ENCODE measurements around the gene OXCT2.
A peak's percentile ranks its signal among the peaks of the same experiment; 100 is the strongest.
"Not testable (repeated sequence)": the region's sequence is repeated elsewhere in the genome, so short reads cannot be mapped to it uniquely, and the experiment has no call there.

OXCT2 gene

DNA sequence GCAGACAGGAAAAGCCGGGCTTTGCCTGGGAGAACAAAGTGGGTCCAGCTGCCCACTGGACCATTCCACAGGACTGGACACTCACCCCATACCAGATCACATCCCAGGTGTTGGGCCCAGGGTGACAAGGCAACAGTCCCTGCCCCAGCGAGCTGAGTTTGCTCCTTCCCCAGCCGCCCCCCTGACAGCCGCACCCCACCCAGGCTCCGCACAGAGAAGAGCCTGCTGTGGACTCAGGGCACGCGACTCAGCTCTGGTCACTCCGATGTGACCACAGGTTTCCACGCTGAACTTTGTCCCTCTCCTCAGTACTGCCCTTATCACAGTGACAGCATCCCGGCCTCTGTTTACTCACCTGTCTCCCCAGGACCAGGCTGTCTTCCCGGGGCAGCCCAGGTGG is 16.3 kb upstream of the OXCT2 start:
- no peak for DNase-seq

DNA sequence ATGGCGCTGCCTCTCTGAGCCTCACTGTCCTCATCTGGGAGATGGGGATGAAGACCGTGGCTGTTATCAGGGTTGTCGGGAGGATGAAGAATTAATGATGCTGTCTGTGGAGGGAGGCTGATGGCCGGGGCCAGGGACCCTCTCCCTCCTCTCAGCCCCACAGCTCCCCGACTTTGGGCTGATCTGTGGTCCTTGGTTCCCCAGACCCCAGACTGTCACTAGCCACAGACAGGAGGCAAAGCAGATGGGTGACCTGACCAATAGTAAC is 15.9 kb upstream of the OXCT2 start:
- DNase-seq, result not testable (repeated sequence)

DNA sequence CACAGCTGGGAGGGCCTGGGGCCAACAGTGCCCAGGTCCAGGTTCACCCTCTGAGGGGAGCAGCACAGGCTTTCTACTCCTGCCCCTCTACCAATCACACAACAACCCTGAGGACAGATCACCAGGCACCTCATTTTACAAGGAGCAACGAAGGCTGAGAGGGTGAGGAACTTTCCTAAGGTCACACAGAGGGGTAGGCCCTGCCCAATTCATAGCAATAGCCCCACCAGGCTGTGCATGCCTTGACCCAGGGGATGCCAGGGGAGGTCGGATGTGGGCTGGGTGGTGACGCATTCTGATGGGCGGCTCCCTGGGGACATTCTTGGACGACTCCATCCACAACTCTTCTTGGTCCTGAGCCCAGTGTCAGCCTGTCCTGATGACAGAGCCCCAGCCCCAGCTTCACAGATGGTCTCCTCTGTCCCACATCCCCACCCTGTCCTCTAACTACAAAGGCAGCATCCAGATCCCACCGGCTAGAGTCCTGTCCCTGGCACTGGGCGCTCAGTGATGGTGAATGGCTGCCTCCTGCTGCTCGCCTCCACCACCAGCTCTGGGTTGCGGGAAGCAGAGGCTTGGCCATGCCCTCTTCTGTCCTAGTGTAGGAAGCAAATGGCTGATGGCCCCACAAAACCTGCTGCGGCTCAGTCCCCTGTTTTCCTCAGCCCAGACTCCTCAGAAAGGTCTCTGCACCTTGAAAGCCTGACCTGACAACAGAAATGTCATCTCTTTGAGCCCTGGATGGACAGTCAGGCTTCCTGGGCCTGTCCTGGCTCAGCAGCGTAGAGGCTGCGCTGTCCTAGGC is 15.4 kb upstream of the OXCT2 start:
- DNase-seq, result peak in 2 of 14 donors; percentile 22 to 40

DNA sequence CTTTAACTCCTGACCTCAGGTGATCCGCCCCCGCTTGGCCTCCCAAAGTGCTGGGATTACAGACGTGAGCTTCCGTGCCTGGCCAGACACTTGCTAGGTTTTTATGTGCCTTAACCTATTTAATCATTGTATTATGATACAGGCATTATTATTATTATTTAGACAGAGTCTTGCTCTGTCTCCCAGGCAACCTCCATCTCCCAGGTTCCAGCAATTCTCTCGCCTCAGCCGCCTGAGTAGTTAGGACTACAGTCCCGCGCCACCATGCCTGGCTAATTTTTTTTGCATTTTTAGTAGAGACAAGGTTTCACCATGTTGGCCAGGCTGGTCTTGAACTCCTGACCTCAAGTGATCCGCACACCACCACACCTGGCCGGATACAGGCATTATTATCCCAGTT is 11.5 kb upstream of the OXCT2 start:
- DNase-seq, result not testable (repeated sequence)

DNA sequence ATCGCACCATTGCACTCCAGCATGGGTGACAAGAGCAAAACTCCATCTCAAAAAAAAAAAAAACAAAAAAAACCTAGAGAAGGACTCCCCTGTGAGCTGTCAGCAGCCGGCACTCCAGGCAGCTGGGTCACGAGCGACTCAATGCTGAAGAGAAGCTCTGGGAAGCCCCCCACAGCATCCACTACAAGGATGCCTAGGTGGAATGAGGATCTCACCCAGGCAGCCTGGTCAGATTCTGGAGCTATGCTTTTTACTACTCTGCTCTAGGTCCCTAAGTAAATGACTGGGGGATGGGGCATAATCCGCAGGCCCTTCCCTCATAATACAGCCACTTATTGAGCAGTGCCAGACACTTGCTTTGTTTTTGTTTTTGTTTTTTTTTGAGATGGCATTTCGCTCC is 11.0 kb upstream of the OXCT2 start:
- no peak for DNase-seq

DNA sequence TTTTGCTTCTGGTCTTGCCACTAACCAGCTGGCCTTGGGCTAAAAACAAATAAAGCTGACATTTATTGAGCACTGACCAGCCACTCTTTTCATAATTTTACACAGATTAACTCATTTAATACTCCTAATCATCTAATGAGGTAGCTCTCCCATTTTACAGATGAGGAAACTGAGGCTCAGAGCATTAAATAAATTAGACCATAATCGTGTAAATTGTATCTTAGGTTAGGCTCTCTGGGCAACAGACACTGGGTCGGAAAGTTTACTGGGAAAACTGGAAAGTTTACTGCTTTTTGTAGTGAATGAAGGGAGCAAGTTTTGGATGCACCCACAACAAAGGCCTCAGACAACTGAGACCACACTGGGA is 10.2 kb upstream of the OXCT2 start:
- no peak for DNase-seq

DNA sequence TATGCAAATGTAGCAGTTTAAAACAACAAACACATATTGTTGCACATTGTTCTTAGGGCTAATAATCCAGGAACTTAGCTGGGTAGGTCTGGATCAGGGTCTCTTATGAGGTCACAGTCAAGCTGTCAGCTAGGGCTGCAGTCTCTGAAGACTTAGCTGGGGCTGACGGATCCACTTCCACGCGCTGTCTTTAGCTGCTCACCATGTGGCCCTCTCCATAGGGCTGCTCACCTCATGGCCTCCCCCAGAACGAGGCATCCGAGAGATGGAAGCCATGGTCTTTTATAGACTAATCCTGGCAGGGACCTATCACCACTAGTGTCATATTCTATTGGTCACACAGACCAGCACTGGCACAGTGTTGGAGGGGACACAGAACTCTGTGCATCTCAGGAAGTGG is 8.7 kb upstream of the OXCT2 start:
- no peak for DNase-seq

DNA sequence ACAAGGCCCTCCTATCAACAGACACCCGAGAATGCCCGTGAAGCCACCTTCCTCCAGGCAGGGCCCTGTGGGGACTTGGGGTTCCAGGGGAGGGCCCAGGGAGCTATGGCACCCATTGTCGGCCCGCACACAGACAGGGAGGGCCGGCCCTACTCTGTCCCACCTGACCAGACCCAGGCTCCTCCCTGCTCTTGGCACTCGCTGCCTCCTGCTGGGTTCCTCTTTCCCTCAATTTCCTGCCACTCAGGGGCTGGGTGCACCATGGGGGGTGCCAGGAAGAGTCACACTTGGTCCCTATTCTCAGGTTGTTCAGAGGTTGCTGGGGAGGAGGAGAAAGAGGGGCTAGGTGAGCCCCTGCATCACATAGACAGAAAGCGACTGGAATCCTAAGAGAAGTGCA is 8.0 kb upstream of the OXCT2 start:
- no peak for DNase-seq

DNA sequence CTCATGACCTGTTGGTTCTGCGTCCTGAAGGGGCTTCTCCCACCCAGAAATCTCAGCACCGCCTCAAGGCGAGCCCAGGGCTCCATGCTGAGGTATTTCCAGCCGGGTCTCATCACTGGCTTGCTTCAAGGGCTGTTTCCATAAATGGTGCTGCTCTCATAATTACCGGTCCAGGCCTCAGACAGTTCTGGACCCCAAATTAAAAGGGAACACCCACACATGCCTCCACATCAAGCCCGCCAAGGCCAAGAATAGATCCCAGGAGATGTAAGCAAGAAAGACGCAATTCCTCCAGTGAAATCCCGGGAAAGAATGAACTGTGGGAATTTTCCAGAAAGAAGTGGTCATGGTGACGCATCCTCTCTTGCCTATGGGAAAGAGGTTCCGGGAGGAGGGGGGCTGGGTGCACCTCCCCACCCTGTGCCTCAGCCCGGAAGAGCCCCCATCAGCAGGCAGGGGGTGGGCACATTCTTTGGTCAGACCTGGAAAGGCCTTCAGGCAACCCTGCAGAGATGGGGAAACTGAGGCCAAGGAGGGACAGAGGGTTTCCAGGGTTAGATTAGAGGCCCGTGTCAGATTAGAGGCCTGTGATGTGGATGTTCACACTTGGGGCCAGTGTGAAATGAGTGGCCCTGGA is 7.4 kb upstream of the OXCT2 start:
- DNase-seq, result not testable (repeated sequence)

DNA sequence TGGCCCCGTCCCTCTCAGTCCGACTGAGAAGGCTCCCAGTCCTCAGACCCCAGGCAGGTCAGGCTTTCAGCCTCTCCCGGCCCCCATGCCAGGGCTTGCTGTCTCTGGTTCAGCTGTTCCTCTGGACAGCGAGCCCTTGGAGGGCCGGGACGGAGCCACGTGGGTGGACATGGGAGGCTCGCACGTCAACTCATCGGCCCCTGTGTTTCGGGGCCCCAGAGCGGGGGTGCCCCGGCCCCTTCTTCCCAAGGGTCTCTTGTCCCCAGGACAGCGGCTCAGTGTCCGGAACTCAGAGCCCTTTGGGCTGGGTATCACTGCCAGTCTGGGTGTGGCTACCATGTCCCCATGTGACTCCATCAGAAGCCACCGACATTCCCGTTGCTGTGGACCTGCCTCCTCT is 6.7 kb upstream of the OXCT2 start:
- DNase-seq, result not testable (repeated sequence)

DNA sequence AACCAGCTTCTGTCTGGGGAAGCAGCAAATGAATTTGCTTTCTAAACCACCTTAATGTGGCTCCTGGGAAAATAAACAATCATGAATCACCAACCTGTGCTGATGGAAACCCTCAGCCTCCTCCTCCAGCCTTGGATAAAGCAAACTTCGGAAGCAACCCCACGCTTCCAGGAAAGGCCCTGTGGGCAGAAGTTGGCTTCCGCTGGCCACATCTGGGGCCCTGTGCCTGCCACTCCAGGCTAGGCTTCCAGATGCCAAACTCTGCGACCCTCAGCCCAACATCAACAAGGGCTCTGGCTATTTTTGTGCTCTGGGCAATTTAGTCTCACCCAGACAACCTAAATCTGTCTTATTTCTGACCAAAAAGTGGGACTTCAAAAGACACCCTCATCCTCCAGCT is 6.2 kb upstream of the OXCT2 start:
- no peak for DNase-seq

DNA sequence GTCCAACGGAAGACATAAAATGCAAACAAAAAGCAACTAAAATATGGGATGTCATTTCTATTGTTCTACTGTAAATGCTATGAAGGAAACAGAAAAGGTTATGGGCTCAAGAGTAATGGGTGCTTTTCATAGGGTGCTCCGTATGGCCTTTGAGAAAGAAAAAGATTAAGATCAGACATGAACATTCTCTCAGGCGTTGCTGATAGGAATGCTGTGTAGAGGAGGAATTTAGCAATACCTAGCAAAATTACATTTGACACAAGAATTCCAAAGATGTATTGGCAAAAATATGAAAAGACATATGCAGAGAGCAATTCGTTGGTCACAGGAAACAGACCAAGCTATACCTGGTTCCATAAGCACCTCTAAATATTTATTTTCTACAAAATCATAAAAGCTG is 5.7 kb upstream of the OXCT2 start:
- no peak for DNase-seq

DNA sequence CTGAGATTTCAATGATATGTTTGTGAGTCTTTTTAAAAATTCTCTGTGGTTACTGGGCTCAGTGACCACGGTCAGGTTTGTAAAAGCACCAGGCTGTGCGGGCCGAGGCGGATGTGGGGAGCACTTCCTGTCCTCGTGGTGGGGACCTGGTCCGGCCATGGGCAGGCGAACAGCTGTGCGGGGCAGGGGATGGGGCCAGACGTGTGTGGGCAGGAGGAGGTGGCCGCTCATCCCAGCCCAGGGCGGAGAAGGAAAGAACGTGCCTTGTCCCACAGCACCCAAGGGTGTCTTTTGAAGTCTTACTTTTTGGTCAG is 5.2 kb upstream of the OXCT2 start:
- DNase-seq, result no peak

DNA sequence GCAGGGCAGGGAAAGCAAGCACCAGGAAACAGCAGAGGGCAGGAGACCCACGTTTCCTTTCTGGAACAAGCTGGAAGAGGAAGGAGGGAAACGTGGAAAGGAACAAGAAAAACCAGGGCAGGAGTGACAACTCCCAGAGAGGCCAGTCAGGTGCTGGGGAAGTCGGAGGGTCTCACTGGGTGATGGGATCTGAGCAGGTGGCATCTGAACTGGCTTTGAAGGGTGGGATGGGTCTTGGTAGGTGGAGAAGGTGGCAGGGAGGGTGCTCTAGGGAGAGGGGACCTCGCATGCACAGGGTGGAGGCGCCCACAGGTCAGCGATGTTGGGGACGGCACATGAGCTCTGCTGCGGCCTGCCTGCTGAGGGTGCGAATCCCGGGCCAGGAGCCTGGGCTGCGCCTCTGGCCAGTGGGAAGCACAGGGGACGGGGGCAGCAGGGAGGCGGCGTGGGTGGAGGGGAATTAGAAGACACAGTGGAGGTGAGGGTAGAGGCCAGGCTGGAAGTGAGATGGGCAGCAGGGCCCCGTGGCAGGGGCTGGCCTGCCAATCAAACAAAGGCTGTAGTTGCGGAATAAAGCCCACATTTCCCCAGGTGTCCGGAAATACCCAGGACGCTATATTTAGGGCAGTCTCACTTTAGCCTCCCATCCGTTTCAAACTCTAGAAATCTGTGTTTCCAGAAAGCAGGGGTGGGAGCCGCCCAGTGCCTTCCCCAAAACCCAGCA is 4.7 kb upstream of the OXCT2 start:
- not testable (repeated sequence) for DNase-seq

DNA sequence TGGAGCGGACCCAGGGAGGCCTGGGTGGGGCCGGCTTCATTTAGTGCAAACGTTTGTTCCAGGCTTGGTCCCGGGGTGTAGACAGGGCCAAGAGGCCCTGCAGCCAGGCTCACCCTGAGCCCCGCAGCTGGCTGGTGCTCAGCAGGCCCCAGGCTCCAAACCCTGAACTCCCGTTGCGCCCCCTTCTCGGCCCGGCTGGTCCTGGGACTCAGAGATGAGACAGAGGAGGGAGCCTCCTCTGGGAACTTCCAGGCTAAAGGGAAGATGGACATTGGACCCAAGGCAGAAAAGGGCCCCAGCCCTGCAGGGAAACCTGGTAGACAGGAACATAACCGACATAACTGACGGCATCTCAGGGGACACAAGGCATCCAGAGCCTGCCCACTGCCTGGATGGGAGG is 4.0 kb upstream of the OXCT2 start:
- DNase-seq, result not testable (repeated sequence)

DNA sequence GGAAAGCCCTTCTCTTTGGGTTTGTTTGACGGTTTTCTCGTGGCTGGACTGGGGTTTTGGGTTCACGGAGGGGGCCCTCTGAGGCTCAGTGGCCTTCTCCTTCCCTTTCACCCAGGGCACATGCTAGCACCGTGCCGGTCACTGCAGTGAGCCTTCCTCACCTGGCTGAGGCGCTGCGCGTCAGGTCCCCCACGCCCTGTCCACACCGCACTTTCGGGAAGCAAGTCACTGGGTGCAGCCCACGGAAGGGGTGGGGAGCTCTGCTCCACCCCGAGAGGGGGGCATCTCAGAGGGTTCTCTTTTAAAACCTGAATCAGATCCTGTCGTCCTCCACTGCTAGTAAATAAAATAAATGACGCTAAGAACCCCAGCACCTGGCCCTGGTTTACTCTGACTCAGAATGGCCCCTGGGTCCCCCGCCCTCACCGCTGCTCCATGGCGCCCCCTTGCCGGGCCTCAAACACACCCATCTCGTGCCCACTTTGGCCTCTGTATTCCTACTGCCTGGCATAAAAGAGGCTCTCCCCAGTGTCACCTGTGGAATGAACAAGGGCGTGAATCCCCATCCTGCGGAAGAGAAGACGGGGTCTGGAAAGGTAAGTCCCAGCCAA is 2.3 kb upstream of the OXCT2 start:
- not testable (repeated sequence) for DNase-seq

DNA sequence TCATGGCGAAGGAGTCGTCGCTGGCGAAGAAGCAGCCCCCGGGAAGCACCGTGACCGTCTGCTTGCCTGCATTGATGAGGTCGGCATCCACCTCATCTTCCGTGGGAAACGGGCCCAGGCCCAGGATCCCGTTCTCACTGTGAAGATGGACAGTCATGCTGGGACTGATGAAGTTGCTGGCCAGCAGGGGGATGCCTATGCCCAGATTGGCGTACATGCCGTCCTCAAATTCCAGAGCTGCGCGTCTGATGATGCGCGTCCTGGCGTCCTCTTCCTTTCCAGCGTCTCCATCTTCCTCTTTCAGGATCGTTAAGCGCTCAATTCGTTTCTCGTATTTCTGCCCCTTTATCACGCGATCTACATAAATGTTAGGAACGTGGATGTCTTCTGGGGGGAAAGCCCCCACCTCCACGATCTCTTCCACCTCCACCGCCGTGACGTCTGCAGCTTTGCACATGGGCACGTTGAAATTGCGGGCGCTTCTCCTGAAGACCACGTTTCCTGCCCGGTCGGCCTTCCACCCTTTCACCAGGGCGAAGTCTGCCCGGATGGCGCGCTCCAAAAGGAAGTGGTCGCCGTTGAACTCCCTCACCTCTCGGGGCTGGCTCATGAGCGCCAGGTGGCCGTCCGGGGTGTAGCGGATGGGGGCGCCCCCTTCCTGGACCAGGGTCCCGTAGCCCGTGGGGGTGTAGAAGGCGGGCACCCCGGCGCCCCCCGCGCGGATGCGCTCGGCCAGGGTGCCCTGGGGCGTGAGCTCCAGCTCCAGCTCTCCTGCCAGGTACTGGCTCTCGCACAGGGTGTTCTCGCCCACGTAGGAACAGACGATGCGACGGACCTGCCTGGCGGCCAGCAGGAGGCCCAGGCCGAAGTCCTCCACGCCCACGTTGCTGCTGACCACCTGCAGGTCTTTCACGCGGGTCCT is 787 bp downstream of the OXCT2 start:
- not testable (repeated sequence) for DNase-seq

DNA sequence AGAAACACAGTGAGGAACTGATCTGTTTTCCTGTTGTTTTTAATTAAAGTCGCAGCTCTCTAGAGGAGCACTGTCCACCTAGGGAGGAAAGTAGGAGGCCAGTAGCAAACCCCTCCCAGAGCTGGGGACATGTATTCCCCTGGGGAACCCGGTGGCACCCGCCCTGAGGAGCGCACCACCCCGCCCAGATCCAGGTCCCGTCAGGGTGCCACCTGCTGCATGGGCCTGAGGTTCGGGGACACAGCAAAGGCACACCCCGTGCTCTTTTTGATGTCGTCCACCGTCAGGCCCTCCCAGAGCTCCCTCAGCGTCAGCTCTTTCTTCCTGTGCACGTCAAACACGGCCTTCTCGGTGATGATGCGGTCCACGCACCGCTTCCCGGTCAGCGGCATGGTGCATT is 1.6 kb downstream of the OXCT2 start:
- DNase-seq, result not testable (repeated sequence)

DNA sequence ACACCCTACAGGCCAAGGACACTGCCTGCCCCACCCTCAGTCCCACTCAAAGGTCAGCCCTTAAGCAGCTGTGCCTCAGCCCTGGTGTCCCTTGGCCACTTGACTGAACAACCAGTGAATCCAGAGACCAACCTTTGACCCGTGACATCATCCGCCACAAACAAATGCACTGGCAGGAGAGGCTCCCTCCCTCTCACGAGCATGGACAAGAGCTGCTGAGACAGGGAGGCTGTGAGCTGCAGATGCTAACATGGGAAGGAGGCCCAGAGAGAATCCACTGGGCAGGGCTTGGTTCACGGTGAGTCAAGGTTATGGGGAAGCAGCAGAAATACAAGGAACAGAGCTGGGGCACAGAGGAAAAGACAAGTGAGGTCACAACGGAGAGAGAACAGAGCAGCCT is 4.7 kb downstream of the OXCT2 start:
- DNase-seq, result not testable (repeated sequence)

DNA sequence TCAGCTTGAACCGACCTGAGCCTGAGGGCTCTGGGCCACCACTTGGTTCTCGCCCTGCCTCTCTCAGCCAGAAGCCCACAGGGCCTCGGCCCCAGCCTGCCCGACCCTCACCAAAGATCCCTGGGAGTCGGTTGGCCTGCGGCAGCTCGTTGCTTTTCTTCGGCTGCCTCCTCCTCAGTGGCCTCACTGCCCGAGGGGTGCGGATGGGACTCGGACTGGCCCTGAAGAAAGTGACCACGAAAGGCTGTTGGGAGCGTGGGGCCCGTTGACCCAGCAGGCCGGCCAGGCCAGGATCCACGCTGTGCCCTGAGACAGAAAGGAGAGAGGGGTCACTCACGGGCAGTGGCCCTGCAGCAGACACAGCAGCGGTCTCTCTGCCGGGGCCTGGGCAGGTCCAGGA is 6.6 kb downstream of the OXCT2 start:
- DNase-seq, result not testable (repeated sequence)

DNA sequence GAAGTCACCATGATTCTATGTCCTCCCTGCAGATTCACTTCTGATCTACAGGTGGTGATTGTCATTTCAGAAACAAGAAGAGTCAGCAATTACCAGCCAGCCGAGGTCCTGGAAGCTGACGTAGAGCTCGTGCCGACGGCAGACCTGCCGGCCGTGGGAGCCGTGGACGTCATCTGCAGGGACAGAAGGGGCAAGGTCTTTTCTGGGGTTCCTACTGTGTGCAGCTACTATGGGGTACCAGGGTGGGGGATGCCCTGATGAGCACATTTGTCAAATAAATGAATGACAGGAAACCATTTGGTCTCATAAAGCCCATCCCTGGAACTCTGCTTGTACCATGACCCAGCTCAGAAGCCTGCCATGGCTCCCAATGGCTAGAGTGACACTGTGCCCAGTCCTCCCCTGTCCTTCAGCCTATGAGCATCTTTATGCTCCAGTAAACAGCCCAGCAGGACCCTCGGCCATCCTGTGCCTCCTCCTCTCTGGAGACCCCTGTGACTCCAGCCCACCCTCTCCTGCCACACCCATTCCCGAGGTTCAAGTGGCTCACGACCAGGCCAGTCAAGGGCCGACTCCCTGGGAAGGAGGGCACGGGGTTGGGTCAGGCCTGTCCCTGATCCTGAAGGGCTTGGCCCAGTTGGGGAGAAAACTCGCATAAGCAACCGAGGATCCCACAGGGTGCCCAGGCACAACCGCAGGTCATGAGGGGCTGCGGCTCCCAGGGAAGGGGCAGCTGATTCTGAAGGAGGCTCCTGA is 7.4 kb downstream of the OXCT2 start:
- not testable (repeated sequence) for DNase-seq
